Mesendoderm (in vitro differentiated cells): ENCODE results near the gene NCK2.

Experiments
- DNase-seq: peaks from one replicate; pipeline ENCODE4 v3.0.0; 2013
- H2AK5ac ChIP-seq: 2 replicates; pipeline ENCODE4 v1.6.1; 2013; ENCODE audit warnings: low read length, inconsistent platforms
- H2BK120ac ChIP-seq: 2 replicates; pipeline ENCODE4 v1.6.1; 2013; ENCODE audit warnings: low read depth, mild to moderate bottlenecking, low read length, moderate library complexity, mixed read lengths
- H2BK15ac ChIP-seq: replicated peaks from 2 replicates; pipeline ENCODE4 v1.6.1; 2013; ENCODE audit warnings: low read depth, mild to moderate bottlenecking, moderate library complexity
- H2BK5ac ChIP-seq: 2 replicates; pipeline ENCODE4 v1.6.1; 2013; ENCODE audit warnings: low read length, inconsistent platforms
- H3K18ac ChIP-seq: 2 replicates; pipeline ENCODE4 v1.6.1; 2013; ENCODE audit warnings: mild to moderate bottlenecking, low read length, mixed read lengths
- H3K23ac ChIP-seq: one replicate; pipeline ENCODE4 v1.6.1; 2013; ENCODE audit warnings: low read length
- H3K27ac ChIP-seq: 2 replicates; pipeline ENCODE4 v1.5.1; 2013; ENCODE audit warnings: low read depth, mild to moderate bottlenecking, inconsistent platforms, low read length, moderate library complexity
- H3K27me3 ChIP-seq: 2 replicates; pipeline ENCODE4 v1.6.1; 2013; ENCODE audit warnings: low read length, control low read depth, mild to moderate bottlenecking, inconsistent platforms; ENCODE audit not compliant: insufficient read depth, poor library complexity
- H3K36me3 ChIP-seq: 2 replicates; pipeline ENCODE4 v1.6.1; 2013; ENCODE audit warnings: low read length, inconsistent platforms; ENCODE audit not compliant: control insufficient read depth, insufficient read depth
- H3K4ac ChIP-seq: one replicate; pipeline ENCODE4 v1.6.1; 2013; ENCODE audit warnings: low read depth, mild to moderate bottlenecking, low read length, moderate library complexity
- H3K4me1 ChIP-seq: 2 replicates; pipeline ENCODE4 v1.6.1; 2013; ENCODE audit warnings: low read depth, low read length, inconsistent platforms; ENCODE audit not compliant: control insufficient read depth
- H3K4me2 ChIP-seq: 2 replicates; pipeline ENCODE4 v1.6.1; 2013; ENCODE audit warnings: low read length
- H3K4me3 ChIP-seq: 2 replicates; pipeline ENCODE4 v1.5.1; 2013; ENCODE audit warnings: mild to moderate bottlenecking, low read length
- H3K56ac ChIP-seq: one replicate; pipeline ENCODE4 v1.6.1; 2013; ENCODE audit warnings: low read length
- H3K79me1 ChIP-seq: 2 replicates; pipeline ENCODE4 v1.6.1; 2013; ENCODE audit warnings: low read length, inconsistent platforms
- H3K79me2 ChIP-seq: 2 replicates; pipeline ENCODE4 v1.6.1; 2013; ENCODE audit warnings: mild to moderate bottlenecking, low read length; ENCODE audit not compliant: control insufficient read depth, insufficient read depth
- H3K9ac ChIP-seq: 2 replicates; pipeline ENCODE4 v1.6.1; 2013; ENCODE audit warnings: low read length, inconsistent platforms
- H4K5ac ChIP-seq: one replicate; pipeline ENCODE4 v1.6.1; 2013; ENCODE audit warnings: low read length
- H4K8ac ChIP-seq: one replicate; pipeline ENCODE4 v1.6.1; 2013; ENCODE audit warnings: low read depth, mild to moderate bottlenecking, control low read depth, low read length, moderate library complexity
- WGBS: extraction: QIAGEN DNeasy Blood & Tissue Kit; methylation state at CpG from one replicate; pipeline ENCODE4 v1.1.7; 2013; ENCODE audit warnings: low lambda C conversion rate, missing lambda C conversion rate; ENCODE audit not compliant: insufficient coverage; ENCODE audit errors: extremely low coverage; 5-methylcytosine and 5-hydroxymethylcytosine counted together

NCK2 gene

GRCh38 chr2:105877945-105878344 lies 133.2 kb downstream of the NCK2 start:
- H4K5ac ChIP-seq = no peak overlapping the region
- H3K4ac ChIP-seq = no peak overlapping the region
- H3K4me2 ChIP-seq = no peak overlapping the region
- no peaks in the 10 kb centered on the region for H3K27me3 ChIP-seq
- no peak overlapping the region for H3K56ac ChIP-seq
- peaks cover 15% of the 10 kb centered on the region for H3K79me1 ChIP-seq
- no peak overlapping the region for H2AK5ac ChIP-seq
- no peaks in the 10 kb centered on the region for H3K79me2 ChIP-seq
- H2BK15ac ChIP-seq = no peak overlapping the region
- no peak overlapping the region for H3K27ac ChIP-seq
- no peak overlapping the region for H2BK5ac ChIP-seq
- no peak for DNase-seq
- H3K4me1 ChIP-seq = no peaks in the 10 kb centered on the region
- H3K36me3 ChIP-seq = no peaks in the 10 kb centered on the region
- H3K4me3 ChIP-seq = no peak overlapping the region
- no peak overlapping the region for H4K8ac ChIP-seq
- H3K23ac ChIP-seq = no peak overlapping the region
- WGBS = no CpG with 5 or more reads among the region's 2 CpGs
- no peak overlapping the region for H3K9ac ChIP-seq
- no peak overlapping the region for H3K18ac ChIP-seq
- no peak overlapping the region for H2BK120ac ChIP-seq

- H2BK5ac ChIP-seq = no peak overlapping the region
- WGBS = no CpG with 5 or more reads among the region's 15 CpGs
- H3K4me2 ChIP-seq = no peak overlapping the region
- no peak overlapping the region for H3K9ac ChIP-seq
- no peak overlapping the region for H3K4ac ChIP-seq
- H3K56ac ChIP-seq = no peak overlapping the region
- peaks cover 15% of the 10 kb centered on the region for H3K79me1 ChIP-seq
- no peak overlapping the region for H3K18ac ChIP-seq
- H2BK15ac ChIP-seq = no peak overlapping the region
- DNase-seq = no peak
- no peak overlapping the region for H2BK120ac ChIP-seq
- H4K5ac ChIP-seq = no peak overlapping the region
- H3K27ac ChIP-seq = no peak overlapping the region
- H3K79me2 ChIP-seq = peaks cover 7% of the 10 kb centered on the region
- H3K27me3 ChIP-seq = no peaks in the 10 kb centered on the region
- H3K36me3 ChIP-seq = no peaks in the 10 kb centered on the region
- H3K4me1 ChIP-seq = no peaks in the 10 kb centered on the region
- no peak overlapping the region for H3K23ac ChIP-seq
- H3K4me3 ChIP-seq = no peak overlapping the region
- H2AK5ac ChIP-seq = no peak overlapping the region
- H4K8ac ChIP-seq = no peak overlapping the region
Observed at GRCh38 chr2:105879106-105879802, 134.5 kb downstream of the NCK2 start.

- no peak overlapping the region for H3K27ac ChIP-seq
- H3K9ac ChIP-seq = no peak overlapping the region
- H4K8ac ChIP-seq = no peak overlapping the region
- peaks cover 18% of the 10 kb centered on the region for H3K79me1 ChIP-seq
- no peak overlapping the region for H2BK5ac ChIP-seq
- no peak overlapping the region for H4K5ac ChIP-seq
- H2BK120ac ChIP-seq = no peak overlapping the region
- no peak overlapping the region for H2AK5ac ChIP-seq
- no CpG with 5 or more reads among the region's 6 CpGs for WGBS
- H3K4me2 ChIP-seq = no peak overlapping the region
- no peak overlapping the region for H3K23ac ChIP-seq
- H3K56ac ChIP-seq = no peak overlapping the region
- H3K36me3 ChIP-seq = no peaks in the 10 kb centered on the region
- H3K18ac ChIP-seq = no peak overlapping the region
- no peaks in the 10 kb centered on the region for H3K4me1 ChIP-seq
- H2BK15ac ChIP-seq = no peak overlapping the region
- no peak for DNase-seq
- H3K4ac ChIP-seq = no peak overlapping the region
- no peak overlapping the region for H3K4me3 ChIP-seq
- peaks cover 11% of the 10 kb centered on the region for H3K79me2 ChIP-seq
- no peaks in the 10 kb centered on the region for H3K27me3 ChIP-seq
Observed at GRCh38 chr2:105879803-105880300, 135.1 kb downstream of the NCK2 start.

- no peak overlapping the region for H3K4me3 ChIP-seq
- no peaks in the 10 kb centered on the region for H3K27me3 ChIP-seq
- H3K4me1 ChIP-seq = no peaks in the 10 kb centered on the region
- H2BK5ac ChIP-seq = no peak overlapping the region
- no peak overlapping the region for H3K27ac ChIP-seq
- H3K9ac ChIP-seq = no peak overlapping the region
- peaks cover 18% of the 10 kb centered on the region for H3K79me1 ChIP-seq
- no peak overlapping the region for H2AK5ac ChIP-seq
- H2BK120ac ChIP-seq = no peak overlapping the region
- no peak overlapping the region for H4K5ac ChIP-seq
- WGBS = no CpG with 5 or more reads among the region's 6 CpGs
- no peak overlapping the region for H3K18ac ChIP-seq
- no peak overlapping the region for H2BK15ac ChIP-seq
- no peak for DNase-seq
- H4K8ac ChIP-seq = no peak overlapping the region
- peaks cover 11% of the 10 kb centered on the region for H3K79me2 ChIP-seq
- H3K4me2 ChIP-seq = no peak overlapping the region
- H3K36me3 ChIP-seq = no peaks in the 10 kb centered on the region
- no peak overlapping the region for H3K4ac ChIP-seq
- H3K23ac ChIP-seq = no peak overlapping the region
- H3K56ac ChIP-seq = no peak overlapping the region
Observed at GRCh38 chr2:105880637-105881036, 135.9 kb downstream of the NCK2 start.

- H3K56ac ChIP-seq = no peak overlapping the region
- H3K9ac ChIP-seq = no peak overlapping the region
- no CpG with 5 or more reads among the region's 79 CpGs for WGBS
- H3K36me3 ChIP-seq = no peaks in the 10 kb centered on the region
- H3K79me2 ChIP-seq = peaks cover 15% of the 10 kb centered on the region
- DNase-seq = no peak
- no peak overlapping the region for H4K8ac ChIP-seq
- H3K4me1 ChIP-seq = no peaks in the 10 kb centered on the region
- H3K79me1 ChIP-seq = peaks cover 18% of the 10 kb centered on the region
- H3K4me2 ChIP-seq = no peak overlapping the region
- no peak overlapping the region for H2BK15ac ChIP-seq
- no peak overlapping the region for H2BK120ac ChIP-seq
- H2AK5ac ChIP-seq = no peak overlapping the region
- no peak overlapping the region for H3K23ac ChIP-seq
- H4K5ac ChIP-seq = no peak overlapping the region
- H2BK5ac ChIP-seq = no peak overlapping the region
- H3K4ac ChIP-seq = no peak overlapping the region
- H3K27ac ChIP-seq = no peak overlapping the region
- H3K18ac ChIP-seq = no peak overlapping the region
- no peak overlapping the region for H3K4me3 ChIP-seq
- no peaks in the 10 kb centered on the region for H3K27me3 ChIP-seq
Observed at GRCh38 chr2:105881286-105882136, 136.8 kb downstream of the NCK2 start.
